Measurements from ENCODE around the gene GBGT1.

Gene GBGT1

GRCh38 chr9:133140174-133140505, 23.6 kb downstream of the GBGT1 start:
- Histone ChIP-seq H3K9ac (ENCODE audit: insufficient read length) (no peak overlapping the region), H3K9me3 (ENCODE audit: low read depth, low read length) (no peaks in the 10 kb centered on the region), H3K27ac (no peak overlapping the region), H3K36me3 (ENCODE audit: insufficient read depth, low read length) (no peaks in the 10 kb centered on the region), H3K4me3 (no peak overlapping the region)
- no peak for DNase-seq (ENCODE audit: low read depth, low spot score)
- no peak for TF ChIP-seq EZH2 (IDR thresholded peaks at IDR 0.05)
- TF ChIP-seq POLR2AphosphoS5 (IDR thresholded peaks at IDR 0.05; ENCODE audit: borderline replicate concordance, low read depth, low read length): no peak
- TF ChIP-seq FOXP2 (optimal IDR thresholded peaks at IDR 0.05; ENCODE audit: control extremely low read depth, extremely low read length, insufficient read depth): no peak

GRCh38 chr9:133139246-133140173, 24.2 kb downstream of the GBGT1 start:
- DNase-seq (ENCODE audit: low read depth, low spot score): no peak
- Histone ChIP-seq H3K9me3 (ENCODE audit: low read depth, low read length) (no peaks in the 10 kb centered on the region), H3K9ac (ENCODE audit: insufficient read length) (no peak overlapping the region), H3K36me3 (ENCODE audit: insufficient read depth, low read length) (no peaks in the 10 kb centered on the region), H3K4me3 (no peak overlapping the region), H3K27ac (no peak overlapping the region)
- TF ChIP-seq EZH2 (IDR thresholded peaks at IDR 0.05) (no peak), FOXP2 (optimal IDR thresholded peaks at IDR 0.05; ENCODE audit: control extremely low read depth, extremely low read length, insufficient read depth) (no peak), POLR2AphosphoS5 (IDR thresholded peaks at IDR 0.05; ENCODE audit: borderline replicate concordance, low read depth, low read length) (no peak)

- DNase-seq (ENCODE audit: low read depth, low spot score): no peak
- TF ChIP-seq FOXP2 (optimal IDR thresholded peaks at IDR 0.05; ENCODE audit: control extremely low read depth, extremely low read length, insufficient read depth) (no peak), EZH2 (IDR thresholded peaks at IDR 0.05) (no peak), POLR2AphosphoS5 (IDR thresholded peaks at IDR 0.05; ENCODE audit: borderline replicate concordance, low read depth, low read length) (no peak)
- Histone ChIP-seq H3K36me3 (ENCODE audit: insufficient read depth, low read length) (no peaks in the 10 kb centered on the region), H3K4me3 (no peak overlapping the region), H3K9ac (ENCODE audit: insufficient read length) (no peak overlapping the region), H3K9me3 (ENCODE audit: low read depth, low read length) (no peaks in the 10 kb centered on the region), H3K27ac (no peak overlapping the region)
Observed at GRCh38 chr9:133137451-133138231, 26.1 kb downstream of the GBGT1 start.

- TF ChIP-seq POLR2AphosphoS5 (IDR thresholded peaks at IDR 0.05; ENCODE audit: borderline replicate concordance, low read depth, low read length): no peak
- no peak for TF ChIP-seq FOXP2 (optimal IDR thresholded peaks at IDR 0.05; ENCODE audit: control extremely low read depth, extremely low read length, insufficient read depth)
- TF ChIP-seq EZH2 (IDR thresholded peaks at IDR 0.05): no peak
- no peak for DNase-seq (ENCODE audit: low read depth, low spot score)
- Histone ChIP-seq H3K36me3 (ENCODE audit: insufficient read depth, low read length) (no peaks in the 10 kb centered on the region), H3K9ac (ENCODE audit: insufficient read length) (no peak overlapping the region), H3K4me3 (no peak overlapping the region), H3K9me3 (ENCODE audit: low read depth, low read length) (no peaks in the 10 kb centered on the region), H3K27ac (no peak overlapping the region)
Observed at GRCh38 chr9:133135146-133135745, 28.5 kb downstream of the GBGT1 start.

- TF ChIP-seq POLR2AphosphoS5 (IDR thresholded peaks at IDR 0.05; ENCODE audit: borderline replicate concordance, low read depth, low read length) (no peak), EZH2 (IDR thresholded peaks at IDR 0.05) (no peak), FOXP2 (optimal IDR thresholded peaks at IDR 0.05; ENCODE audit: control extremely low read depth, extremely low read length, insufficient read depth) (no peak)
- H3K27ac ChIP-seq: no peak overlapping the region
- DNase-seq (ENCODE audit: low read depth, low spot score): no peak
- H3K9me3 ChIP-seq (ENCODE audit: low read depth, low read length): no peaks in the 10 kb centered on the region
- no peaks in the 10 kb centered on the region for H3K36me3 ChIP-seq (ENCODE audit: insufficient read depth, low read length)
- no peak overlapping the region for H3K9ac ChIP-seq (ENCODE audit: insufficient read length)
- H3K4me3 ChIP-seq: no peak overlapping the region
Observed at GRCh38 chr9:133134388-133135145, 29.1 kb downstream of the GBGT1 start.

- Histone ChIP-seq H3K9me3 (ENCODE audit: low read depth, low read length) (no peaks in the 10 kb centered on the region), H3K4me3 (no peak overlapping the region), H3K27ac (no peak overlapping the region), H3K36me3 (ENCODE audit: insufficient read depth, low read length) (no peaks in the 10 kb centered on the region), H3K9ac (ENCODE audit: insufficient read length) (no peak overlapping the region)
- no peak for DNase-seq (ENCODE audit: low read depth, low spot score)
- TF ChIP-seq POLR2AphosphoS5 (IDR thresholded peaks at IDR 0.05; ENCODE audit: borderline replicate concordance, low read depth, low read length): no peak
- TF ChIP-seq FOXP2 (optimal IDR thresholded peaks at IDR 0.05; ENCODE audit: control extremely low read depth, extremely low read length, insufficient read depth): no peak
- no peak for TF ChIP-seq EZH2 (IDR thresholded peaks at IDR 0.05)
Observed at GRCh38 chr9:133133681-133134387, 29.9 kb downstream of the GBGT1 start.

GRCh38 chr9:133132174-133132573, 31.5 kb downstream of the GBGT1 start:
- no peak for DNase-seq (ENCODE audit: low read depth, low spot score)
- TF ChIP-seq POLR2AphosphoS5 (IDR thresholded peaks at IDR 0.05; ENCODE audit: borderline replicate concordance, low read depth, low read length): no peak
- no peak for TF ChIP-seq FOXP2 (optimal IDR thresholded peaks at IDR 0.05; ENCODE audit: control extremely low read depth, extremely low read length, insufficient read depth)
- no peak for TF ChIP-seq EZH2 (IDR thresholded peaks at IDR 0.05)
- Histone ChIP-seq H3K36me3 (ENCODE audit: insufficient read depth, low read length) (no peaks in the 10 kb centered on the region), H3K9me3 (ENCODE audit: low read depth, low read length) (no peaks in the 10 kb centered on the region), H3K9ac (ENCODE audit: insufficient read length) (no peak overlapping the region), H3K27ac (no peak overlapping the region), H3K4me3 (no peak overlapping the region)
